ENCODE data around the gene DOCK8. TPM values are rescaled to one million over a fixed set of nuclear protein-coding genes. Genes with fewer than 3 reads are reported as not detected.

The DOCK8 gene
- total RNA-seq, 3 donors from 2014 or later: 18.4 to 34.1 (median 20.8) TPM

- Histone ChIP-seq H3K27ac (peak overlapping the region in 1 of 2 donors; percentile 1), H3K36me3 (no peaks in the 10 kb centered on the region), H3K9me3 (no peaks in the 10 kb centered on the region), H3K27me3 (no peaks in the 10 kb centered on the region), H3K4me1 (no peaks in the 10 kb centered on the region), H3K4me3 (no peak overlapping the region)
- no peak for DNase-seq (ENCODE audit: low spot score in 2 of 2)
- intact Hi-C loops (cut with DNase I; ENCODE audit: low total_unique reads): no loop called here
- no peak for TF ChIP-seq POLR2AphosphoS5 (IDR thresholded peaks at IDR 0.05)
- TF ChIP-seq POLR2A (IDR thresholded peaks at IDR 0.05): no peak
- TF ChIP-seq CTCF (IDR thresholded peaks at IDR 0.05): no peak
Observed at GRCh38 chr9:353077-353476, 138.4 kb downstream of the DOCK8 start.

GRCh38 chr9:354453-354852 lies 139.8 kb downstream of the DOCK8 start:
- DNase-seq (ENCODE audit: low spot score in 2 of 2): no peak
- no peak overlapping the region for H3K4me3 ChIP-seq
- no peaks in the 10 kb centered on the region for H3K36me3 ChIP-seq
- no peak overlapping the region for H3K27ac ChIP-seq
- intact Hi-C loops (cut with DNase I; ENCODE audit: low total_unique reads): no loop called here
- H3K9me3 ChIP-seq: no peaks in the 10 kb centered on the region
- H3K27me3 ChIP-seq: no peaks in the 10 kb centered on the region
- no peaks in the 10 kb centered on the region for H3K4me1 ChIP-seq
- no peak for TF ChIP-seq POLR2A (IDR thresholded peaks at IDR 0.05)
- no peak for TF ChIP-seq CTCF (IDR thresholded peaks at IDR 0.05)
- TF ChIP-seq POLR2AphosphoS5 (IDR thresholded peaks at IDR 0.05): no peak

GRCh38 chr9:357560-357959 lies 142.9 kb downstream of the DOCK8 start:
- Histone ChIP-seq H3K4me3 (no peak overlapping the region), H3K4me1 (no peaks in the 10 kb centered on the region), H3K9me3 (no peaks in the 10 kb centered on the region), H3K36me3 (no peaks in the 10 kb centered on the region), H3K27ac (no peak overlapping the region), H3K27me3 (no peaks in the 10 kb centered on the region)
- TF ChIP-seq POLR2AphosphoS5 (IDR thresholded peaks at IDR 0.05): no peak
- TF ChIP-seq POLR2A (IDR thresholded peaks at IDR 0.05): no peak
- TF ChIP-seq CTCF (IDR thresholded peaks at IDR 0.05): no peak
- no peak for DNase-seq (ENCODE audit: low spot score in 2 of 2)
- intact Hi-C loops (cut with DNase I; ENCODE audit: low total_unique reads): no loop called here

GRCh38 chr9:362561-363273 lies 148.1 kb downstream of the DOCK8 start:
- no peak for TF ChIP-seq POLR2A (IDR thresholded peaks at IDR 0.05)
- TF ChIP-seq POLR2AphosphoS5 (IDR thresholded peaks at IDR 0.05): no peak
- TF ChIP-seq CTCF (IDR thresholded peaks at IDR 0.05): no peak
- intact Hi-C loops (cut with DNase I; ENCODE audit: low total_unique reads): no loop called here
- Histone ChIP-seq H3K9me3 (no peaks in the 10 kb centered on the region), H3K4me1 (no peaks in the 10 kb centered on the region), H3K36me3 (no peaks in the 10 kb centered on the region), H3K27me3 (no peaks in the 10 kb centered on the region), H3K4me3 (no peak overlapping the region), H3K27ac (no peak overlapping the region)
- DNase-seq (ENCODE audit: low spot score in 2 of 2): no peak

- Histone ChIP-seq H3K4me3 (no peak overlapping the region), H3K9me3 (no peaks in the 10 kb centered on the region), H3K27ac (no peak overlapping the region), H3K36me3 (no peaks in the 10 kb centered on the region), H3K27me3 (no peaks in the 10 kb centered on the region), H3K4me1 (no peaks in the 10 kb centered on the region)
- TF ChIP-seq CTCF (IDR thresholded peaks at IDR 0.05): no peak
- no peak for TF ChIP-seq POLR2AphosphoS5 (IDR thresholded peaks at IDR 0.05)
- no peak for TF ChIP-seq POLR2A (IDR thresholded peaks at IDR 0.05)
- intact Hi-C loops (cut with DNase I; ENCODE audit: low total_unique reads): no loop called here
- no peak for DNase-seq (ENCODE audit: low spot score in 2 of 2)
Observed at GRCh38 chr9:363274-363612, 148.6 kb downstream of the DOCK8 start.
